CD4-positive, alpha-beta T cell treated with Interleukin-21 for 1 hour (primary cell): ENCODE results near the gene PTBP1.
"Not testable (repeated sequence)": the region's sequence is repeated elsewhere in the genome, so short reads cannot be mapped to it uniquely, and the experiment has no call there.

ENCODE experiments used
- DNase-seq: peaks from one replicate; pipeline ENCODE4 v3.0.0-alpha.2; 2020

Gene PTBP1

DNA sequence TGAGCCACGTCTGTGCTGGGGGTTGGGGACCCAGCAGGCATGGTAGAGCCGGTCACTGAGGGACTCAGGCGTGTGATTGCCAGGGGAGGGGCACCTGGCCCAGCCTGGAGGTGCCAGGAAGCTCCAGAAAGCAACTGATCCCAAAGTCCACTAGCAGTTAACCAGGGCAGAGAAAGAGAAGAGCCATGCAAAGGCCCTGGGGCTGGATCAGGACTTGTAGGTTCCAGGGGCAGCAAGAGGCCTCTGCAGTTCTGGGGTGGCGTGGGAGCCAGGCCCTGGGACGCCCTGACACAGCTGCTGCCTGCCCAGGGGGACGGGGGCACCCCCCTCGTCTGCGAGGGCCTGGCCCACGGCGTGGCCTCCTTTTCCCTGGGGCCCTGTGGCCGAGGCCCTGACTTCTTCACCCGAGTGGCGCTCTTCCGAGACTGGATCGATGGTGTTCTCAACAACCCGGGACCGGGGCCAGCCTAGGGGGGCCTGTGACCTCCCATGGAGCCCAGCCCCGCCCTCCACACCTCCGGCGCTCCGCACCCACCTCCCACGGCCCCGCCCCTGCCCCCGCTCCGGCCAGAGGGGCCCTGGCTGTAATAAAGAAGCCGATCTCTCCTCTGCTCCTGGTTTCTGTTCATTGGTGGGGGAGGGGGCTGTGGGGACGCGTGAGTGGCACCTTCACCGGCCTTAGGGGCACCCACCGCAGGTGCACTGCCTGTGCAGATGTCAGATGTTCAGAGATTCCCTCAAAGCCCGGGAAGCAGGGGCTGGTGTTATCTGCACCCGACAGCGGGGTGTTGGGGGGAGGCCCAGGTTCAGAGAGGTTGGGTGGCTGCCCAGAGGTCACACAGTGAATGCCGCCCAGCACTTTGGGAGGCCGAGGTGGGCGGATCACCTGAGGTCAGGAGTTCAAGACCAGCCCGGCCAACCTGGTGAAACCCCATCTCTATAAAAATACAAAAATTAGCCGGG is 34.4 kb downstream of the PTBP1 start:
- DNase-seq, result no peak

DNA sequence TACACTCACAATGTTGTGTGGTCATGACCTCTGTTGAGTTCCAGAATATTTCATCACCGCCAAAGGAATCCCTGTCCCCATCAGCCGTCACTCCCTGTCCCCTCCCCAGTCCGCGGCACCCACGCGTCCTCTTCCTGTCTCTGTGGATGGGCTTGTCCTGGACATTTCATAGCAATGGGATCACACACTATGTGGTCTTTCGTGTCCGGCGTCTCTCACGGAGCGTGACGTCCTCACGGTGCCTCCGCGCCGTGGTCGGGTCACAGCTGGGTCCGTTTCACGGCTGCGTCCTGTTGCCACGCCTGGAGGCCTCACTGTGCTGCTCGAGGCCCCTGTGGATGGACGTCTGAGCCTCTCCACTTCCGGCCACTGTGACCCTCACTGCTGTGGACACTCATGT is 37.0 kb downstream of the PTBP1 start:
- no peak for DNase-seq

DNA sequence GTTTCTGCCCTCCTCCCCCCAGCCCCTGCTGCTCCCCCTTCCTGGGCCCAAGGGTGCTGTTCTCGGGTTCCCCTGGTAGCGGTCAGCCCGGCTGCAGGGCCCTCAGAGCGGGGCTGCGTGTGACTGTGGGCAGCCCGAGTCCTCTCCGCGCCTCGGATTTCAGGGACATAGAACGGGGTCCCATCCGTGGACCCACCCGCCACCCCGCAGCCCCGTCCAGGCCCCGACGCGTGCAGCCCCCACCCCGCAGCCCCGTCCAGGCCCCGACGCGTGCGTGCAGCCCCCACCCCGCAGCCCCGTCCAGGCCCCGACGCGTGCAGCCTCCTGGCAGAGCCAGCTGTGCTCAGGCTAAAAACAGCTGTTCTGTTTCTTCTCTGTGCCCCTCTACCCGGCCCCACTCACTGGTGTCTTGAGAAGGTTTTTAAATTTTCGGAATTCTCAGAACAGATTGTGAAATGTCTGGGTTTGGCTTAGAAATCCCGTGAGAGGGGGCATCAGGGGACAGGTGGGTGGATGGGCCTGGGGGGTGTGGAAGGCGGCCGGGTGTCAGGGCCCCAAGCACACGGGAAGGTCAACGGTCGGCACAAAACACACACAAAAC is 38.1 kb downstream of the PTBP1 start:
- DNase-seq, result no peak

DNA sequence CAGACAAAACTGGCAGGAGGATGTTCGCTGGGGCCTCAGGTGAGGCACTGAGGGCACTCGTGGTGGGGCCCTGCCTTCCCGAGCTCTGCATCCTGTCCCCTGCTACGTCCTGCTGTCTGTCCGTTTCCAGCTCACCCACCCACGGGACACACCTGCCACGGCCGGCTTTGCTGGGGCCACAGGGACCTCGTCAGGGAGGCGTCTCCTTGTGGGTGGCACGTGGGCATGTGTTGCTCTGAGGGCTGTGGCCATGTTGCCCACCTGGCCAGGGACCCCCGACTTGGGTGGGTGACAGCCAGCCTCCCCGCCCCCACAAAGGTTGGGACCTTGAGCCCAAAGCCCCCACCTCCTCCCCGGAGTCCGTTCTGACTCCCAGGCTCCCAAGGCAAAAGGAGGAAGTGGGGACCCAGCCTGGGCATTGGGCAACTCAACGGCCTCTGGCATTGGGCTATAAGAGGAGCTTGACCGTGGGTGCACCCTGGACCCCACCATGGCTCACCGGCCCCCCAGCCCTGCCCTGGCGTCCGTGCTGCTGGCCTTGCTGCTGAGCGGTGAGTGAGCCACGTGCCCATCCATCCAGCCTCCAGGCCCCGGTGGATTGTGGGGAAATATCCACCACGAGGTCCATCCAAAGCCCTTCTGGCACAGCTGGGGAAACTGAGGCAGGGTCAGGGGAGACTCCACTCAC is 43.4 kb downstream of the PTBP1 start, which contains the start of gene PRTN3:
PRTN3 (plus strand) TSS at position 481 of the 688 bp plus-strand sequence; CDS start at position 491, 10 bp downstream.
- DNase-seq, result no peak

DNA sequence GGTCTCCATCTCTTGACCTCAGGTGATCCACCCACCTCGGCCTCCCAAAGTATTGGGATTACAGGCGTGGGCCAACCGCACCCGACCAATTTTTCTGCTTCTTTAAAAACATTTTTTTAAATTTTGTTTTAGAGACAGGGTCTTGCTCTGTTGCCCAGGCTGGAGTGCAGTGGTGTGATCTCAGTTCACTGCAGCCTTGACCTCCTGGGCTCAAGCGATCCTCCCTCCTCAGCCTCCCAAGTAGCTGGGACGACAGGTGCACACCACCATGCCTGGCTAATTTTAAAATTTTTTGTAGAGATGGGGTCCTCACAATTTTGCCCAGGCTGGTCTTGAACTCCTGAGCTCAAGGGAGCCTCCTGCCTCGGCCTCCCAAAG is 45.5 kb downstream of the PTBP1 start:
- DNase-seq, result not testable (repeated sequence)

DNA sequence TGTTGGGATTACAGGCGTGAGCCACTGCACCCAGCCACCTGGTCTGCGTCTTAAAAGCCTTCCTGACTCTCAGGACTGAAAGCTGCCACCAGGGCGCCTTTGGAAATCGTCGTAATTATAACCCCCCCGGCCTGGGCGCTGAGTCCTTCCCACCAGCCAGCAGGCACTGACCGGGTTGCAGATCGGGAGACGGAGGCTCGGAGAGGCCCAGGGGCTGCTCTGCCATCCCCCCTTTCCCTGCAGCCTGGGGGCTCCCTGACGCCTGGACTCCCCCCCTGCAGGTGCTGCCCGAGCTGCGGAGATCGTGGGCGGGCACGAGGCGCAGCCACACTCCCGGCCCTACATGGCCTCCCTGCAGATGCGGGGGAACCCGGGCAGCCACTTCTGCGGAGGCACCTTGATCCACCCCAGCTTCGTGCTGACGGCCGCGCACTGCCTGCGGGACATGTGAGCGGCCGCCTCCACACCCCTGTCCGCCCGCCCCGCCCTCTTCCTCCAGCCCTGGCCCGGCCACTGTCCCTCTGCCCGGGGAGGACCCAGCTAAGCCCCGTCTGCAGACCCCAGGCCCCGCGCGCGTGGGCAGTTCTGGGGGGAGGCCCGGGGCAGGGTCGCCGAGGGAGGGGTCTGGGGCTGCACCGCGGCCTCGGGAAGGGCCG is 46.1 kb downstream of the PTBP1 start:
- no peak for DNase-seq

DNA sequence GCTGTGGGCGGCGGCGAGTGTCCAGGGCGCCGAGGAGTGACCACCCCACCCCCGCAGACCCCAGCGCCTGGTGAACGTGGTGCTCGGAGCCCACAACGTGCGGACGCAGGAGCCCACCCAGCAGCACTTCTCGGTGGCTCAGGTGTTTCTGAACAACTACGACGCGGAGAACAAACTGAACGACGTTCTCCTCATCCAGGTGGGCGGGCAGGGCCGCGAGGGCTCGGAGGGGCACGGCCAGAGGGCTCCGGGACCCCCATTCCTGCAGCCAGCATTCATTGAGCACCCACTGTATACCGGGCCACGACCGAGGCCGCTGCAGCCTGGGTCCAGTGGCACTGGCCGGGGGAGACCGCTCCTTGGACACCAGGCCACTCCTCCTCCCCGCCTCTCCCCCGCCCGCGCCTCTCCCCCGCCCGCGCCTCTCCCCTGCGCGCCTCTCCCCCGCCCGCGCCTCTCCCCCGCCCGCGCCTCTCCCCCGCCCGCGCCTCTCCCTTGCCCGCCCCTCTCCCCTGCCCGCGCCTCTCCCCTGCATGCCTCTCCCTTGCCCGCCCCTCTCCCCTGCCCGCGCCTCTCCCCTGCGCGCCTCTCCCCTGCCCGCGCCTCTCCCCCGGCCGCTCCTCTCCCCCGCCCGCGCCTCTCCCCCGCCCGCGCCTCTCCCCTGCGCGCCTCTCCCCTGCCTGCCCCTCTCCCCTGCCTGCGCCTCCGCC is 46.7 kb downstream of the PTBP1 start:
- no peak for DNase-seq

DNA sequence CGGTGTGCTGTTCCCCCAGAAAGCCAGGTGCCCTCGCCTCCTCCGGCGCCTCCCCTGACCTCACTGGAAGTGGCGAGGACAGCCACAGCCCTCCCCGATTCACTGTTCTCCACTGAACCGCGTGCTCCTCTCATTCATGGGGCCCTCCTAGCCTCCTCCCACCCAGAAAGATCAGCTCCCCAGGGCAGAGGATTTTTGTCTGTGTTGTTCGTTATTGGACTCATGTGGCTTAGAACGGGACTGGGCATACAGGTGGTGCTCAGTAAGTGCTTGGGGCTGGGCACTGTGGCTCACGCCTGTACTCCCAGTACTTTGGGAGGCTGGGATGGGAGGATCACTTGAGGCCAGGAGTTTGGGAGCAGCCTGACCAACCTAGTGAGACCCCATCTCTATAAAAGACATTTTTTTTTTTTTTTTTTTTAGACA is 47.3 kb downstream of the PTBP1 start:
- no peak for DNase-seq

DNA sequence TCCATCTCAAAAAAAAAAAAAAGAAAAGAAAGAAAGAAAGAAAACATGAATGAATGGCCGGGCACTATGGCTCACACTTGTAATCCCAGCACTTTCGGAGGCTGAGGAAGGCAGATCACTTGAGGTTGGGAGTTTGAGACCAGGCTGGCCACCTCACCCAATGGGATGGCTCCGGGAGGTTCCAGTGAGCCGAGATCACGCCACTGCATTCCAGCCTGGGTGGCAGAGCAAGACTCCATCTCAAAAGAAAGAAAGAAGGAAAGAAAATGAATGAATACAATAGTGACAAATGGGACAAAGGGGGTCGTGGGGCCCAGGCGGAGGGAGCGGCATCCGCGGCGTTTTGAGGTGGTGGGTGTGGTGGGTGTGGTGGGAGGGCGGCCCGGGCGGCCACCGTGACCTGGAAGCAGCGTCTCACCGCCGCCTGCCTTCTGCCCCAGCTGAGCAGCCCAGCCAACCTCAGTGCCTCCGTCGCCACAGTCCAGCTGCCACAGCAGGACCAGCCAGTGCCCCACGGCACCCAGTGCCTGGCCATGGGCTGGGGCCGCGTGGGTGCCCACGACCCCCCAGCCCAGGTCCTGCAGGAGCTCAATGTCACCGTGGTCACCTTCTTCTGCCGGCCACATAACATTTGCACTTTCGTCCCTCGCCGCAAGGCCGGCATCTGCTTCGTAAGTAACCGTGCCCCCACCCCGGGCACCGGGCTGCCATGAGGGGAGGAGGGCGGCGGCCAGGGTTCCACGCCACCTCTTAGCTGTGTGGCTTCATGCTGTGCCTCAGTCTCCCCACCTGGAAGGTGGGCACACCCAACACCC is 48.7 kb downstream of the PTBP1 start:
- no peak for DNase-seq

DNA sequence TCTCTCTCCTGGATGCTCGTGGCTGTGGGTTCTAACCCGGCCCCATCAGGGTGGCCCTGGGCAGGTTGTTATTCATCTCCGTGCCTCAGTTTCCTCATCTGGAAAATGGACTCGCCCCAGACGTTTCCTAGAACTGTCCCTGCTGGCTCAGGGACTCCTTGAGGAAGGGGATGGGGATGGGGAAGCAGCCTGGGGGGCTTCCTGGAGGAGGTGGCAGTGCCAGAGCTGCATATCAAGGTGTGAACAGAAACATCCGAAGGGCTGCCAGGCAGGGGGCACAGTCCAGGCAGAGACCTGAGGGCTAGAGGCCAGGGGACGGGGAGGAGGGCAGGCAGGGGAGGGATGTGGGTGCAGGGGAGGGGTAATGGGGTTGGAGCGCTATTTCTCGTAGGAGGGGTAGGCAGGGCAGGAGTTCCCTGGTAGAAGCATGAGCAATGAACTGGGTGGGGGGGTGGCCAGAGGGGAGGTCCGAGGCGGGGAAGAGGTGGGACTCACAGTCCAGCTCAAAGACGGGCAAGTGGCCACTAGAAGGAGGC is 51.2 kb downstream of the PTBP1 start:
- DNase-seq, result no peak

DNA sequence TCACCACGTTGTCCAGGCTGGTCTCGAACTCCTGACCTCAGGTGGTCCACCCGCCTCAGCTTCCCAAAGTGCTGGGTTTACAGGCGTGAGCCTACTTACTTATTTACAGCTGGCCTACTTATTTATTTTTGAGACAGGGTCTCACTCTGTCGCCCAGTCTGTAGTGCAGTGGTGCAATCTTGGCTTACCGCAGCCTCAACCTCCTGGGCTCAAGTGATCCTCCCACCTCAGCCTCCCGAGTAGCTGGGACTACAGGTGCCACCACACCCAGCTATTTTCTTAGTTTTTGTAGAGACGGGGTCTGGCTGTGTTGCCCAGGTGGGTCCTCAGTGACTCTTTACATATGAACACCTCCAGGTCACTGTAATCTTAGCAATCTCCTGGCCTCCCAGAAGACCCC is 51.9 kb downstream of the PTBP1 start:
- not testable (repeated sequence) for DNase-seq

DNA sequence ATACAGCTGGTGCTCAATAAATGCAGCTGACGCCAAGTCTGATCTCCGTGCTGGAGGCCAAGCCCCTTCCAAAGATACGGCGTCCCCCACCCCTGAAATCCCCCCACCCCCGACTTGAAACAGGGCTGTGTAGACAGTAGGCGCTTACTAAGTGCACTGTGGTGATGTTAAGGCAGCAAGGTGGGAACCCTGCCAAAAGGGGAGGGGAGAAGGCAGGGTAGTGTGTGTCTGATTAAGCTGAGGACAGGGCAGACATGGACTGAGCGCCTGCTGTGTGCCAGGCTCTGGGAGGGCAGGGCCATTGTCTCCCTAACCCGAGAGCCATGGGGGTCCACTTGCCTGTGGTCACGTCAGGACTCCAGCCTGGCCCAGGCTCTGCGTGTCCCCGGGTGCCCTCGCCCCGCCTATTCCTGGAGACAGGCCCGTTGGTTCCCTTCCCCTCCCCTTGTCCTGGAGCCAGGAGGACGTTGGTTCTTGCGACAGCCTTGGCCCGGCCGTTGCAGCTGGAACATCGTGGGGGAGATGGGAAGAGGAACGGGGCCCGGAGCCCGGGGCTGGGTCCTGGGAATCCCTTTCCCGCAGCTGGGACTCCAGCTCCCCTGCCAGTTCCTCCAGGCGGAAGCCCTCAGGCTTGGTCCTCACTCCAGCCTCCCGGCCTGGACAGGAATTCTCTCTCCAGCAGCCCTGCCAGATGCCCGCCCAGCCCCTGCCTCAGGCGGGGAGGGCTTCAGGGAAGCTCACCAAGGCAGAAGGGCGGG is 53.1 kb downstream of the PTBP1 start:
- DNase-seq, result no peak

DNA sequence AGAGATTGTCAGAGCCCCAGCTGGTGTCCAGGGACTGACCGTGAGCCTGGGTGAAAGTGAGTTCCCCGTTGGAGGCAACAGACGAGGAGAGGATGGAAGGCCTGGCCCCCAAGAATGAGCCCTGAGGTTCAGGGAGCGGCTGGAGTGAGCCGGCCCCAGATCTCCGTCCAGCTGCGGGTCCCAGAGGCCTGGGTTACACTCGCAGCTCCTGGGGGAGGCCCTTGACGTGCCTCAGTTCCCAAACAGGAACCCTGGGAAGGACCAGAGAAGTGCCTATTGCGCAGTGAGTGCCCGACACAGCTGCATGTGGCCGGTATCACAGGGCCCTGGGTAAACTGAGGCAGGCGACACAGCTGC is 53.7 kb downstream of the PTBP1 start:
- no peak for DNase-seq

DNA sequence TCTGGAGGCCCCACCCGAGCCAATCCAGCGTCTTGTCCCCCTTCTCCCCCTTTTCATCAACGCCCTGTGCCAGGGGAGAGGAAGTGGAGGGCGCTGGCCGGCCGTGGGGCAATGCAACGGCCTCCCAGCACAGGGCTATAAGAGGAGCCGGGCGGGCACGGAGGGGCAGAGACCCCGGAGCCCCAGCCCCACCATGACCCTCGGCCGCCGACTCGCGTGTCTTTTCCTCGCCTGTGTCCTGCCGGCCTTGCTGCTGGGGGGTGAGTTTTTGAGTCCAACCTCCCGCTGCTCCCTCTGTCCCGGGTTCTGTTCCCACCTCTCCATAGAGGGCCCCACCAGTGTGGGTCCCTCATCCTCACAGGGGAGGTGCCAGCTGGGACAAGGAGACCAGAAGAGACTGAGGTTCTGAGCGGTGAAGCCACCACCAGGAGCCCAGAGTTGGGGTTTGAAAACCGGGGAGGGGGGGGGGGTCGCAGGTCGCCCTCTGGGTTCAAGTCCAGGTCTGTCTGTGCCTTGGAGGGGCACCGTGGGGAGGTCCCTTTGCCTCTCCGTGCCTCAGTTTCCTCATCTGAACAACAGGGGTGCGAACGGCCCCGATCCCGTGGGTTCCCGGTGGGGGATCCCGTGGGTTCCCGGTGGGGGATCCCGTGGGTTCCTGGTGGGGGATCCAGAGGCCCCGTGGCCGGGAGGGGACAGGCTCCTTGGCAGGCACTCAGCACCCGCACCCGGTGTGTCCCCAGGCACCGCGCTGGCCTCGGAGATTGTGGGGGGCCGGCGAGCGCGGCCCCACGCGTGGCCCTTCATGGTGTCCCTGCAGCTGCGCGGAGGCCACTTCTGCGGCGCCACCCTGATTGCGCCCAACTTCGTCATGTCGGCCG is 55.1 kb downstream of the PTBP1 start, which contains the start of gene ELANE:
ELANE (plus strand) TSS at position 168 of the 878 bp plus-strand sequence; CDS start at position 194, 26 bp downstream.
- no peak for DNase-seq

DNA sequence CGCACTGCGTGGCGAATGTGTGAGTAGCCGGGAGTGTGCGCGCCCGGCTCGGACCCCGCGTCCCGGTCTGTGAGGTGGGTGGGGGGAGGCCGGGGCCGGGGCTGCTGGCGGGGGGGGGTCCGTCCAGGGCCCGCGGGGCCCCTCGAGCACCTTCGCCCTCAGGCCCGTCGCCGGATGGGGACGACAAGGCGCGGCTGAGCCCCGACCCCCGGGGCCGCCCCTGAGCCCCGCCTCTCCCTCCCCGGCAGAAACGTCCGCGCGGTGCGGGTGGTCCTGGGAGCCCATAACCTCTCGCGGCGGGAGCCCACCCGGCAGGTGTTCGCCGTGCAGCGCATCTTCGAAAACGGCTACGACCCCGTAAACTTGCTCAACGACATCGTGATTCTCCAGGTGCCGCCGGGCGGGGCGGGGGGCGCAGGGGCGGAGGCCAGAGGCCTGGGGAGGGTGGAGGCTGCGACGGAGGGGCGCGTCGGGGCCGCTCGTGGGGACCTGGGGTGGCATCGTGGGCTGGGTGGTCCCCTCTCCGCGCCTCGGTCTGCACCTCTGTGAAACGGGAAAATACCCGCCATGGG is 55.8 kb downstream of the PTBP1 start:
- no peak for DNase-seq

DNA sequence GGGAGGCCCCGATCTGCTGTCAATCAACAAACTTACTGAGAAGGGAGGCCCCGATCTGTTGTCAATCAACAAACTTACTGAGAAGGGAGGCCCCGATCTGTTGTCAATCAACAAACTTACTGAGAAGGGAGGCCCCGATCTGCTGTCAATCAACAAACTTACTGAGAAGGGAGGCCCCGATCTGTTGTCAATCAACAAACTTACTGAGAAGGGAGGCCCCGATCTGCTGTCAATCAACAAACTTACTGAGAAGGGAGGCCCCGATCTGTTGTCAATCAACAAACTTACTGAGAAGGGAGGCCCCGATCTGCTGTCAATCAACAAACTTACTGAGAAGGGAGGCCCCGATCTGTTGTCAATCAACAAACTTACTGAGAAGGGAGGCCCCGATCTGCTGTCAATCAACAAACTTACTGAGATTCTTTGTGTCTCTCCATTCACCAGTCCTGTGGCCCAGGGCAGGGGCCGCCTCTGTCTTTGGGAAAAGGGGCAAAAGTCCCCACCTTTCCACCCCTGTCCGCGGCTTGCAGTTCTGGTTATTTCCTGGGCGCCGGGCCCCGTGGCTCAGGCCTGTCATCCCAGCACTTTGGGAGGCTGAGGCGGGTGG is 56.5 kb downstream of the PTBP1 start:
- not testable (repeated sequence) for DNase-seq

DNA sequence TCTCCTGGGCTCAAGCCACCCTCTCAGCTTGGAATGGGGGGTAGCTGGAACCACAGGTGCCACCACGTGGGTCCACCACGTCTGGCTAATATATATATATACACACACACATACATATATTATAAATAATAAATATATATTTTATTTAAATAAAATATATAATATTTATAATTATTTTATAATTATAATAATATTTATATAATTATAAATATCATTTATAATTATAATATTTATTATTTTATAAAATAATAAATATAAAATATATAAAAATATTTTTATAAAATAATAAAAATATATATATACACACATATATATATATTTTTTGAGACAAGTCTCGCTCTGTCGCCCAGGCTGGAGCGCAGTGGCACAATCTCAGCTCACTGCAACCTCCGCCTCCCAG is 57.3 kb downstream of the PTBP1 start:
- DNase-seq, result no peak

DNA sequence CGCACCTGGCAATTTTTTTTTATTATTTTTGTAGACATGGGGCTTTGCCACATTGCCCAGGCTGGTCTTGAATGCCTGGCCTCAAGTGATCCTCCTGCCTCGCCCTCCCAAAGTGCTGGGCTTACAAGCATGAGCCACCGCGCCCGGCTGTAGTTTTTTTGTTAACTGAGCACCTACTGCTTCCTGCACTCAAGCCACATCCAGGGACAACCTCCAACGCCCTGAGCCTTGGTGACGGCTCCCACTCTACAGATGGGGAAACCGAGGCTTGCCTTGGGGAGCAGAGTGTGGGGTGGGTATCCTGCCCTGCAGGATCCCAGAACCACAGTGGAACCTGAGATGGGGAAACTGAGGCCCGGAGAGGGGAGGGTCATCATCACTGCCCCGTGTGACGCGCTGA is 57.9 kb downstream of the PTBP1 start:
- no peak for DNase-seq
